ENCODE data around the gene HIPK2.

HIPK2 gene

GRCh38 chr7:139699640-139700504, 77.9 kb downstream of the HIPK2 start:
- TF ChIP-seq CTCF (IDR thresholded peaks at IDR 0.05; ENCODE audit: borderline replicate concordance, control extremely low read depth, extremely low read depth, insufficient read depth, missing control alignments) = no peak
- in situ Hi-C loops (cut with MboI; ENCODE audit: low sequenced_read_pairs, unreplicated experiment) = no loop called here
- DNase-seq (ENCODE audit: low spot score) = no peak

GRCh38 chr7:139698844-139699243, 79.0 kb downstream of the HIPK2 start:
- TF ChIP-seq CTCF (IDR thresholded peaks at IDR 0.05; ENCODE audit: borderline replicate concordance, control extremely low read depth, extremely low read depth, insufficient read depth, missing control alignments) = no peak
- DNase-seq (ENCODE audit: low spot score) = no peak
- in situ Hi-C loops (cut with MboI; ENCODE audit: low sequenced_read_pairs, unreplicated experiment) = no loop called here

GRCh38 chr7:139698278-139698677, 79.5 kb downstream of the HIPK2 start:
- TF ChIP-seq CTCF (IDR thresholded peaks at IDR 0.05; ENCODE audit: borderline replicate concordance, control extremely low read depth, extremely low read depth, insufficient read depth, missing control alignments) = no peak
- no peak for DNase-seq (ENCODE audit: low spot score)
- in situ Hi-C loops (cut with MboI; ENCODE audit: low sequenced_read_pairs, unreplicated experiment) = no loop called here

GRCh38 chr7:139697056-139697455, 80.7 kb downstream of the HIPK2 start:
- in situ Hi-C loops (cut with MboI; ENCODE audit: low sequenced_read_pairs, unreplicated experiment) = no loop called here
- no peak for DNase-seq (ENCODE audit: low spot score)
- no peak for TF ChIP-seq CTCF (IDR thresholded peaks at IDR 0.05; ENCODE audit: borderline replicate concordance, control extremely low read depth, extremely low read depth, insufficient read depth, missing control alignments)

GRCh38 chr7:139696552-139696951, 81.2 kb downstream of the HIPK2 start:
- DNase-seq (ENCODE audit: low spot score) = peak; percentile 77
- in situ Hi-C loops (cut with MboI; ENCODE audit: low sequenced_read_pairs, unreplicated experiment) = no loop called here
- TF ChIP-seq CTCF (IDR thresholded peaks at IDR 0.05; ENCODE audit: borderline replicate concordance, control extremely low read depth, extremely low read depth, insufficient read depth, missing control alignments) = no peak

GRCh38 chr7:139695588-139695987, 82.2 kb downstream of the HIPK2 start:
- in situ Hi-C loops (cut with MboI; ENCODE audit: low sequenced_read_pairs, unreplicated experiment) = no loop called here
- no peak for DNase-seq (ENCODE audit: low spot score)
- TF ChIP-seq CTCF (IDR thresholded peaks at IDR 0.05; ENCODE audit: borderline replicate concordance, control extremely low read depth, extremely low read depth, insufficient read depth, missing control alignments) = no peak
